ENCODE measurements around the gene AKR1C4. TPM values are rescaled to one million over a fixed set of nuclear protein-coding genes. Genes with fewer than 3 reads are reported as not detected.
"Not testable (repeated sequence)": the region's sequence is repeated elsewhere in the genome, so short reads cannot be mapped to it uniquely, and the experiment has no call there.

The AKR1C4 gene
- total RNA-seq (2014; rRNA removed): not detected in 2 replicates
- not detected for polyA plus RNA-seq (2012)

- no peak for DNase-seq (ENCODE audit: low read depth)
Observed at GRCh38 chr10:5196702-5197113, at the start of gene AKR1C4. Gene AKR1C4 (plus strand): TSS chr10:5196837. CDS start chr10:5196868, 31 bp downstream.

GRCh38 chr10:5146920-5147254, 49.8 kb upstream of the AKR1C4 start:
- no peak for DNase-seq (ENCODE audit: low read depth)

- no peak for DNase-seq (ENCODE audit: low read depth)
Observed at GRCh38 chr10:5147255-5147980, 49.2 kb upstream of the AKR1C4 start.

GRCh38 chr10:5147981-5148677, 48.5 kb upstream of the AKR1C4 start:
- no peak for DNase-seq (ENCODE audit: low read depth)

GRCh38 chr10:5148678-5149032, 48.0 kb upstream of the AKR1C4 start:
- no peak for DNase-seq (ENCODE audit: low read depth)

GRCh38 chr10:5151076-5151475, 45.6 kb upstream of the AKR1C4 start:
- DNase-seq (ENCODE audit: low read depth): no peak

GRCh38 chr10:5155951-5156350, 40.7 kb upstream of the AKR1C4 start:
- DNase-seq (ENCODE audit: low read depth): no peak

GRCh38 chr10:5157501-5157900, 39.1 kb upstream of the AKR1C4 start:
- DNase-seq (ENCODE audit: low read depth): no peak

GRCh38 chr10:5159126-5159525, 37.5 kb upstream of the AKR1C4 start:
- DNase-seq (ENCODE audit: low read depth): peak; percentile 6

- no peak for DNase-seq (ENCODE audit: low read depth)
Observed at GRCh38 chr10:5163487-5163886, 33.1 kb upstream of the AKR1C4 start.

- peak; percentile 11 for DNase-seq (ENCODE audit: low read depth)
Observed at GRCh38 chr10:5165738-5166137, 30.9 kb upstream of the AKR1C4 start.

GRCh38 chr10:5168897-5169420, 27.7 kb upstream of the AKR1C4 start:
- no peak for DNase-seq (ENCODE audit: low read depth)

GRCh38 chr10:5175581-5175980, 21.1 kb upstream of the AKR1C4 start:
- DNase-seq (ENCODE audit: low read depth): not testable (repeated sequence)

- DNase-seq (ENCODE audit: low read depth): not testable (repeated sequence)
Observed at GRCh38 chr10:5180503-5180902, 16.1 kb upstream of the AKR1C4 start.

- no peak for DNase-seq (ENCODE audit: low read depth)
Observed at GRCh38 chr10:5183923-5184322, 12.7 kb upstream of the AKR1C4 start.

GRCh38 chr10:5184987-5185775, 11.5 kb upstream of the AKR1C4 start, which contains the start of gene AKR1C8:
Gene AKR1C8 (minus strand): TSS chr10:5185150. CDS start chr10:5185104, 46 bp downstream.
- peak; percentile 4 for DNase-seq (ENCODE audit: low read depth)

GRCh38 chr10:5187867-5188266, 8.8 kb upstream of the AKR1C4 start:
- DNase-seq (ENCODE audit: low read depth): no peak

GRCh38 chr10:5188358-5188757, 8.3 kb upstream of the AKR1C4 start:
- no peak for DNase-seq (ENCODE audit: low read depth)

GRCh38 chr10:5194431-5194830, 2.2 kb upstream of the AKR1C4 start:
- no peak for DNase-seq (ENCODE audit: low read depth)

- DNase-seq (ENCODE audit: low read depth): no peak
Observed at GRCh38 chr10:5195727-5196374, 786 bp upstream of the AKR1C4 start.

- no peak for DNase-seq (ENCODE audit: low read depth)
Observed at GRCh38 chr10:5198386-5198785, 1.7 kb downstream of the AKR1C4 start.

GRCh38 chr10:5199398-5199797, 2.8 kb downstream of the AKR1C4 start:
- no peak for DNase-seq (ENCODE audit: low read depth)
